ENCODE results near the gene CLEC18B.
"Not testable (repeated sequence)": the region's sequence is repeated elsewhere in the genome, so short reads cannot be mapped to it uniquely, and the experiment has no call there.

GRCh38 chr16:74404148-74404933, 16.9 kb downstream of the CLEC18B start:
- TF ChIP-seq CTCF (IDR thresholded peaks at IDR 0.05); ZFX (IDR thresholded peaks at IDR 0.05; ENCODE audit: borderline replicate concordance): not testable (repeated sequence)

Measured in 22Rv1 (cell line).